Liver (tissue), 3 donors: ENCODE measurements around the gene ELF1.

Experiments used
- ATF3 ChIP-seq: IDR thresholded peaks from 2 replicates; pipeline ENCODE4 v1.6.1; 2016; ENCODE audit warnings: antibody characterized with exemption
- CTCF ChIP-seq: fragments of 150-350 bp; IDR thresholded peaks from 2 replicates; pipeline ENCODE4 v1.5.1; 2017; ENCODE audit warnings: improper control_type of control experiment, low read depth, low read length; ENCODE audit not compliant: missing input control
- FOXA1 ChIP-seq: IDR thresholded peaks from 2 replicates; pipeline ENCODE4 v1.6.1; 2016; ENCODE audit warnings: antibody characterized with exemption
- GABPA ChIP-seq, 2 donors: IDR thresholded peaks in 1 of 2; conservative IDR thresholded peaks in 1 of 2; 2 replicates each; pipeline ENCODE4 v1.6.1; 2016; ENCODE audit warnings: antibody characterized with exemption in 2 of 2, mild to moderate bottlenecking in 1 of 2, moderate library complexity in 1 of 2
- JUND ChIP-seq, 2 donors: IDR thresholded peaks; 2 replicates each; pipeline ENCODE4 v1.6.1; 2016; ENCODE audit warnings: antibody characterized with exemption in 2 of 2
- MAX ChIP-seq: IDR thresholded peaks from 2 replicates; pipeline ENCODE4 v1.6.1; 2016; ENCODE audit warnings: antibody characterized with exemption
- RAD21 ChIP-seq, 2 donors: IDR thresholded peaks; 2 replicates each; pipeline ENCODE4 v1.6.1; 2016; ENCODE audit warnings: antibody characterized with exemption in 2 of 2, mild to moderate bottlenecking in 2 of 2
- TAF1 ChIP-seq: conservative IDR thresholded peaks from 2 replicates; pipeline ENCODE4 v1.6.1; 2016; ENCODE audit warnings: antibody characterized with exemption, mild to moderate bottlenecking
- YY1 ChIP-seq: IDR thresholded peaks from 2 replicates; pipeline ENCODE4 v1.6.1; 2016; ENCODE audit warnings: antibody characterized with exemption, mild to moderate bottlenecking
- donor health status: healthy.
- donor health status: healthy.

GRCh38 chr13:40981949-40982348 lies 37.2 kb downstream of the ELF1 start:
- TF ChIP-seq CTCF (no peak), ATF3 (no peak), MAX (no peak), FOXA1 (no peak), GABPA (IDR thresholded peaks at IDR 0.05 in 1 of 2, conservative IDR thresholded peaks at IDR 0.05 in 1 of 2) (no peak), YY1 (no peak), RAD21 (IDR thresholded peaks at IDR 0.05) (no peak), JUND (IDR thresholded peaks at IDR 0.05) (no peak), TAF1 (no peak)
